Colonic mucosa (tissue), 4 donors: ENCODE data around the gene CD7. TPM values are rescaled to one million over a fixed set of nuclear protein-coding genes. Genes with fewer than 3 reads are reported as not detected.

Experiments
- DNase-seq: peaks from one replicate; pipeline ENCODE4 v3.0.0-alpha.2; 2020
- H3K27ac ChIP-seq: fragments of 200-600 bp; one replicate; pipeline ENCODE4 v1.8.0; 2021
- H3K27me3 ChIP-seq: fragments of 200-600 bp; one replicate; pipeline ENCODE4 v1.8.0; 2021
- H3K36me3 ChIP-seq: fragments of 200-600 bp; one replicate; pipeline ENCODE4 v1.8.0; 2021
- H3K4me1 ChIP-seq: fragments of 200-600 bp; one replicate; pipeline ENCODE4 v1.8.0; 2021; ENCODE audit warnings: mild to moderate bottlenecking
- H3K4me3 ChIP-seq: fragments of 200-600 bp; one replicate; pipeline ENCODE4 v1.8.0; 2021
- H3K9ac ChIP-seq, 2 donors: one replicate each; pipeline ENCODE4 v1.7.0; 2013; ENCODE audit warnings: control low read depth in 2 of 2, low read depth in 2 of 2, low read length in 2 of 2
- H3K9me3 ChIP-seq: fragments of 200-600 bp; one replicate; pipeline ENCODE4 v1.8.0; 2021
- intact Hi-C: fragments of 100-400 bp; cut with DNase I; formaldehyde crosslinking; loops from one replicate; pipeline ENCODE4 v1.14.1; 2022
- total RNA-seq, 2 donors: library from RNA; stranded (reverse); fragmentation: NEBNext Ultra II Directional in 1 of 2; extraction: Animal tissue kit (Norgen Biotek cat#: 25700) in 1 of 2; gene quantifications; one replicate each; pipeline ENCODE4 v1.2.1, GENCODE V29; 2021
- TF ChIP-seq, protein P1 (sequence below): fragments of 200-600 bp; IDR thresholded peaks from one replicate; pipeline ENCODE4 v1.8.0; 2022; ENCODE audit warnings: antibody characterized with exemption, mild to moderate bottlenecking
- donor health status: healthy.
- donor health status: DM: no; HTN: no; CAD: no.
- donor health status: DM: no; HTN: no; CAD: no.

Gene CD7
- total RNA-seq, 2 donors from 2014 or later: 4.2 to 5.0 TPM

DNA sequence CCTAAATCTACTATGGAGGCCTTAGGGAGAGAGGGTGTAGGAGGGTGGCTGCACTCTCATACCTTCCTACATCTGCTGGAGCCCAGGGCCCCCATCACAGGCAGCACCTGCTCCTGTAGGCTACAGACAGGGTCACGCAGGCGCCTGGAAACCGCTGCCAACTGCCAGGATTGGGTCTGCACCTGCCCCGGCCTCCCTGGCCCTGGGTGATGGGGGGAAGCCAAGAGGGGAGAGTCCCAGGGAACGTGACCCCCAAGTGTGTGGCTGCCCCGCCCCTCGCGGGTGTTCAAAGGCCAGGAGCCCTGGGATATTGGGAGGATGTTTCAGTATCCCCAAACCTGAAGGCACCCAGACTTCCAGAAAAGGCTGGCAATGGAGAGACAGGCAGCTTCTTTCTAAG, 36.1 kb upstream of the CD7 start:
- DNase-seq: no peak
- Histone ChIP-seq H3K9ac (no peak overlapping the region), H3K27me3 (peaks cover 3% of the 10 kb centered on the region), H3K27ac (no peak overlapping the region), H3K9me3 (no peaks in the 10 kb centered on the region), H3K36me3 (no peaks in the 10 kb centered on the region), H3K4me3 (no peak overlapping the region), H3K4me1 (peaks cover 4% of the 10 kb centered on the region)
- TF ChIP-seq, protein P1, sequence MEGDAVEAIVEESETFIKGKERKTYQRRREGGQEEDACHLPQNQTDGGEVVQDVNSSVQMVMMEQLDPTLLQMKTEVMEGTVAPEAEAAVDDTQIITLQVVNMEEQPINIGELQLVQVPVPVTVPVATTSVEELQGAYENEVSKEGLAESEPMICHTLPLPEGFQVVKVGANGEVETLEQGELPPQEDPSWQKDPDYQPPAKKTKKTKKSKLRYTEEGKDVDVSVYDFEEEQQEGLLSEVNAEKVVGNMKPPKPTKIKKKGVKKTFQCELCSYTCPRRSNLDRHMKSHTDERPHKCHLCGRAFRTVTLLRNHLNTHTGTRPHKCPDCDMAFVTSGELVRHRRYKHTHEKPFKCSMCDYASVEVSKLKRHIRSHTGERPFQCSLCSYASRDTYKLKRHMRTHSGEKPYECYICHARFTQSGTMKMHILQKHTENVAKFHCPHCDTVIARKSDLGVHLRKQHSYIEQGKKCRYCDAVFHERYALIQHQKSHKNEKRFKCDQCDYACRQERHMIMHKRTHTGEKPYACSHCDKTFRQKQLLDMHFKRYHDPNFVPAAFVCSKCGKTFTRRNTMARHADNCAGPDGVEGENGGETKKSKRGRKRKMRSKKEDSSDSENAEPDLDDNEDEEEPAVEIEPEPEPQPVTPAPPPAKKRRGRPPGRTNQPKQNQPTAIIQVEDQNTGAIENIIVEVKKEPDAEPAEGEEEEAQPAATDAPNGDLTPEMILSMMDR: no peak
- intact Hi-C loops: loop anchor here (10.0 kb wide), 1 partner anchor 411 kb away; no protein-coding TSS in a partner anchor

DNA sequence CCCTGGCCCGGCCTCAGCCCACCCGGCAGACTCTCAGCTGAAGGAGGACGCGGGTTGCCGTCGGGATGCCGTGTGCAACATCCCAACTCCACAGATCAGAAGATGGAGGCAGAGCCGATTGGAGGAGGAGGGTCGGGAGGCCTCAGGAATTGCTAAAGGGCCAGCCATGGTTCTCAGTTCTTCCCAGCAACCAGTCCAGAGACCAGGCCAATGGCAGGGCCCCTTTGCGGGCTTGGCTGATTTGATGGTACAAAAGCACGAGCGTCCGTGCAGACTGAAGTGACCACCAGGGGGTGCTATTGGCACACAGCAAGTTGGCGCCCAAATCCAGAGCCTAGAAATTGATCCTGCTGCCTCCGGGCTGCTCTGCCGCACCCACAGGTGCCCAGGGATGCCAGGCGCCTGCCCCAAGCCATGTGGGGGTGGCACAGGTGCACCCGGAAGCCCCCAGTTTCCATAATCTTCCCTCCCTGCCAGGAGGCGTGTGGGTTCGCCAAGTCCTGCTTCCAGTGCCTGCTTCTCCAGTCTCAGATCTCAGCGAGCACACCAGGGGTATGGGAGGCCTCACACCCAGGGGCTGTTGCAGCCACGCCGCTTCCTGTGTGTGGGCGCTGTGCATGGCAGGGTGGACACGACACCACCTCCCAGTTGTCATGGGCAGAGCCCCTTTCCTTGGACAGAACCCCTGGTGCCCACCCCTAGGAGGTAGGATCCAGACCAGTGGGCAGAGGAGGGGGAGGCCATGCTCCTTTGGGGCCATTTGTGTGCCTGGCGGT, 34.5 kb upstream of the CD7 start:
- no peaks in the 10 kb centered on the region for H3K36me3 ChIP-seq
- peaks cover 4% of the 10 kb centered on the region for H3K4me1 ChIP-seq
- H3K4me3 ChIP-seq: no peak overlapping the region
- H3K9me3 ChIP-seq: no peaks in the 10 kb centered on the region
- peaks cover 3% of the 10 kb centered on the region for H3K27me3 ChIP-seq
- DNase-seq: peak; percentile 86
- intact Hi-C loops: loop anchor here (1.0 to 10.0 kb wide), 2 partner anchors 62 to 413 kb away; no protein-coding TSS in a partner anchor
- TF ChIP-seq, protein P1: peak; percentile 93
- H3K9ac ChIP-seq: no peak overlapping the region
- H3K27ac ChIP-seq: no peak overlapping the region

DNA sequence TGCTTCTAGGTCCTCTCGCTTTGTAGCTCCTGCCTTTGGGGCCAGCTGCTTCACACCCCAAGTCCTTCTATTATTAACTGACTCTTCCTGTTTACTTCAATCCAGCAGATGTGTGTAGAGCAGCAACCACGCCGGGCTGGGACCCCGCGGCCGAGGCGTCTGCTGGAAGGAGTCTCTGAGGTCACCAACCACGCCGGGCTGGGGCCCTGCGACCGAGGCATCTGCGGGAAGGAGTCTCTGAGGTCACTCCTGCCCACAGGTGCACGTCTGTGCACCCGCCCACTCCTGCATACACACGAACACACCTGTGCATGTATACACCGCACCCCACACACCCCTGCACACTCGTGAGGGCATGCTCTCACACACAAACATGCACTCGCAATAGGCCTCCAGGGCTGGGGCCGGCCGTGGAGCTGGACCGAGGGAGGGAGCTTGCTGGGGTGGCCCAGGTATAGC, 33.9 kb upstream of the CD7 start:
- TF ChIP-seq, protein P1: no peak
- no peak for DNase-seq
- H3K36me3 ChIP-seq: no peaks in the 10 kb centered on the region

DNA sequence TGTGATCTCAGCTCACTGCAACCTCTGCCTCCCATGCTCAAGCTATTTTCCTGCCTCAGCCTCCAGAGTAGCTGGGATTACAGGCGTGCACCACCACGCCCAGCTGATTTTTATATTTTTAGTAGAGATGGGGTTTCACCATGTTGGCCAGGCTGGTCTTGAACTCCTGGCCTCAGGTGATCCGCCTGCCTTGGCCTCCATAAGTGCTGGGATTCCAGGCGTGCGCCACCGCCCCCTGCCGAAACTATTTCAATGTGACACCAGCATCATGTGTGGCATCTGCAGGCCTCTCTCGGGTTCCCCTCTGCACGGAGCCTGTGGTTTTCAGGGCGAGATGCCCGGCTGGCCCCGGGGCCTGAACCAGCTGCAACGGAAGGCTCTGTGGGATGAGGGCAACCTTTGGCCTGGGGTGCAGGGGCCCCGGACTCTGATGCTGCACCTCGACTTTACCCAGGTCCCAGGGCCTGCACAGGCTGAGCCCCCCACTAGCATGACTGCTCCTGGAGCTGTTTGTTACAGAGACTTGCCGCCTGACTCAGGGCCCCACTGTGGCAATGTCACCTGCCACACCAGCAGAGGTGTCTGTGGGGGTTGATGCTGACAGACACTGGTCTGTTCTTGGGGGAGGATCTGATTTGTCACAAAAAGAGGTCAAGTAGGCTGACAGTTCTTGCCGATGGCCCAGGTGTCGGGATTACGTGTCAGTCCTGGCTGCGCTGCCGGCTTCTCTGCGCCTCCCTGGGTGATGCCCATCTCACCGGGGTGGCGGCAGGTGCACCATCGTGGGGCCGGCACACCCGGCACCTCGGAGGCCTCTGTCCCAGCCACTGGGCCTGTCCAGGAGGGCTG, 33.0 kb upstream of the CD7 start:
- Histone ChIP-seq H3K27me3 (no peaks in the 10 kb centered on the region), H3K4me1 (peaks cover 4% of the 10 kb centered on the region)
- no peak for DNase-seq

More for the DNA sequence above, 33.9 kb upstream of the CD7 start:
- H3K27ac ChIP-seq: no peak overlapping the region
- no peak overlapping the region for H3K4me3 ChIP-seq
- H3K27me3 ChIP-seq: no peaks in the 10 kb centered on the region
- peaks cover 4% of the 10 kb centered on the region for H3K4me1 ChIP-seq
- H3K9me3 ChIP-seq: no peaks in the 10 kb centered on the region
- H3K9ac ChIP-seq: no peak overlapping the region
- intact Hi-C loops: loop anchor here (1.0 to 10.0 kb wide), 2 partner anchors 63 to 414 kb away; no protein-coding TSS in a partner anchor

DNA sequence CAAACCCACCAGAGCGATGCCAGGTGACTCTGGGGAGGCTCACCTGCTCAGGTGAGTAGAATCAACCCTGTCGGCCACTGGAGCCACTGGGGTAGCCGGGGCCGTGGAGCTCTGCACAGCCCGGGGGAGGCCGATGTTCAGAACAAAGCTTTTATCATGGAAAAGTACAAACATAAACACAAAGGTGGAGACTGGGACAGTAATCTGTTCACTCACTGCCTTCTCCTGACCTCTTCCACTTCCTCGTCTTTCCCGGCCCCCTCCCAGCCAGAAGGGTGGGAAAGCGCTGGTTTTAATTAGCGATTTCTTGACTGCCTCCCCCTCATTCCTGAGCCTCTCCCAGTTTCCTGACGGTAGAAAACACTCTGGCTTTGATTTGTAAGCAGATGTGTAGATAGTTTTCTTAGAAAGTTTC, 31.9 kb upstream of the CD7 start:
- Histone ChIP-seq H3K9ac (no peak overlapping the region), H3K4me3 (no peak overlapping the region), H3K36me3 (no peaks in the 10 kb centered on the region), H3K27me3 (no peaks in the 10 kb centered on the region), H3K9me3 (no peaks in the 10 kb centered on the region), H3K4me1 (peaks cover 4% of the 10 kb centered on the region), H3K27ac (no peak overlapping the region)
- intact Hi-C loops: no loop called here
- TF ChIP-seq, protein P1: no peak
- no peak for DNase-seq

More for the DNA sequence above, 33.0 kb upstream of the CD7 start:
- TF ChIP-seq, protein P1: no peak
- no peak overlapping the region for H3K27ac ChIP-seq
- H3K4me3 ChIP-seq: no peak overlapping the region
- no peak overlapping the region for H3K9ac ChIP-seq
- no peaks in the 10 kb centered on the region for H3K36me3 ChIP-seq
- H3K9me3 ChIP-seq: no peaks in the 10 kb centered on the region
- intact Hi-C loops: loop anchor here (1.0 to 10.0 kb wide), 2 partner anchors 64 to 414 kb away; no protein-coding TSS in a partner anchor
